ENCODE results near the gene KNSTRN.
A peak's percentile ranks its signal among the peaks of the same experiment; 100 is the strongest.

Gene KNSTRN

GRCh38 chr15:40382580-40383456 is at the start of gene KNSTRN:
KNSTRN (plus strand) TSS chr15:40382721; CDS start chr15:40382836, 115 bp downstream.
- H3K4me3 ChIP-seq (ENCODE audit: low read depth, low read length) = peak within 1 kb of the TSS; percentile 79
- H3K9ac ChIP-seq (ENCODE audit: low read depth, low read length) = peak within 1 kb of the TSS; percentile 84
- H3K4me1 ChIP-seq (ENCODE audit: control insufficient read depth, insufficient read depth, low read length) = peaks cover 5% of the 10 kb centered on the region
- no peaks in the 10 kb centered on the region for H3K27me3 ChIP-seq (ENCODE audit: control insufficient read depth, insufficient read depth, low read length)
- H3K36me3 ChIP-seq (ENCODE audit: control insufficient read depth, insufficient read depth, low read length) = peaks cover 13% of the 10 kb centered on the region
- no peaks in the 10 kb centered on the region for H3K9me3 ChIP-seq (ENCODE audit: control insufficient read depth, insufficient read depth, low read length)

GRCh38 chr15:40333922-40334492 is 48.5 kb upstream of the KNSTRN start:
- H3K27me3 ChIP-seq (ENCODE audit: control insufficient read depth, insufficient read depth, low read length) = peaks cover 3% of the 10 kb centered on the region

GRCh38 chr15:40334541-40334940 is 48.0 kb upstream of the KNSTRN start:
- Histone ChIP-seq H3K27me3 (ENCODE audit: control insufficient read depth, insufficient read depth, low read length) (peaks cover 3% of the 10 kb centered on the region), H3K4me1 (ENCODE audit: control insufficient read depth, insufficient read depth, low read length) (no peaks in the 10 kb centered on the region), H3K36me3 (ENCODE audit: control insufficient read depth, insufficient read depth, low read length) (no peaks in the 10 kb centered on the region), H3K9ac (ENCODE audit: low read depth, low read length) (no peak overlapping the region), H3K4me3 (ENCODE audit: low read depth, low read length) (no peak overlapping the region), H3K9me3 (ENCODE audit: control insufficient read depth, insufficient read depth, low read length) (no peaks in the 10 kb centered on the region)

More at GRCh38 chr15:40333922-40334492, 48.5 kb upstream of the KNSTRN start:
- H3K36me3 ChIP-seq (ENCODE audit: control insufficient read depth, insufficient read depth, low read length) = no peaks in the 10 kb centered on the region
- no peaks in the 10 kb centered on the region for H3K4me1 ChIP-seq (ENCODE audit: control insufficient read depth, insufficient read depth, low read length)
- H3K9ac ChIP-seq (ENCODE audit: low read depth, low read length) = no peak overlapping the region
- no peak overlapping the region for H3K4me3 ChIP-seq (ENCODE audit: low read depth, low read length)
- no peaks in the 10 kb centered on the region for H3K9me3 ChIP-seq (ENCODE audit: control insufficient read depth, insufficient read depth, low read length)

GRCh38 chr15:40334941-40335795 is 47.4 kb upstream of the KNSTRN start:
- Histone ChIP-seq H3K4me3 (ENCODE audit: low read depth, low read length) (no peak overlapping the region), H3K9me3 (ENCODE audit: control insufficient read depth, insufficient read depth, low read length) (no peaks in the 10 kb centered on the region), H3K27me3 (ENCODE audit: control insufficient read depth, insufficient read depth, low read length) (peaks cover 3% of the 10 kb centered on the region), H3K4me1 (ENCODE audit: control insufficient read depth, insufficient read depth, low read length) (peaks cover 4% of the 10 kb centered on the region), H3K9ac (ENCODE audit: low read depth, low read length) (no peak overlapping the region), H3K36me3 (ENCODE audit: control insufficient read depth, insufficient read depth, low read length) (no peaks in the 10 kb centered on the region)

GRCh38 chr15:40335938-40336743 is 46.4 kb upstream of the KNSTRN start:
- Histone ChIP-seq H3K27me3 (ENCODE audit: control insufficient read depth, insufficient read depth, low read length) (peaks cover 3% of the 10 kb centered on the region), H3K9ac (ENCODE audit: low read depth, low read length) (no peak overlapping the region), H3K4me1 (ENCODE audit: control insufficient read depth, insufficient read depth, low read length) (peaks cover 5% of the 10 kb centered on the region), H3K4me3 (ENCODE audit: low read depth, low read length) (no peak overlapping the region), H3K36me3 (ENCODE audit: control insufficient read depth, insufficient read depth, low read length) (no peaks in the 10 kb centered on the region), H3K9me3 (ENCODE audit: control insufficient read depth, insufficient read depth, low read length) (no peaks in the 10 kb centered on the region)

- Histone ChIP-seq H3K4me1 (ENCODE audit: control insufficient read depth, insufficient read depth, low read length) (peaks cover 5% of the 10 kb centered on the region), H3K9ac (ENCODE audit: low read depth, low read length) (no peak overlapping the region), H3K36me3 (ENCODE audit: control insufficient read depth, insufficient read depth, low read length) (no peaks in the 10 kb centered on the region), H3K27me3 (ENCODE audit: control insufficient read depth, insufficient read depth, low read length) (peaks cover 3% of the 10 kb centered on the region), H3K4me3 (ENCODE audit: low read depth, low read length) (no peak overlapping the region), H3K9me3 (ENCODE audit: control insufficient read depth, insufficient read depth, low read length) (no peaks in the 10 kb centered on the region)
Observed at GRCh38 chr15:40336744-40337122, 45.8 kb upstream of the KNSTRN start.

GRCh38 chr15:40337597-40337996 is 44.9 kb upstream of the KNSTRN start:
- peaks cover 3% of the 10 kb centered on the region for H3K27me3 ChIP-seq (ENCODE audit: control insufficient read depth, insufficient read depth, low read length)
- no peak overlapping the region for H3K9ac ChIP-seq (ENCODE audit: low read depth, low read length)
- H3K4me3 ChIP-seq (ENCODE audit: low read depth, low read length) = no peak overlapping the region
- no peaks in the 10 kb centered on the region for H3K9me3 ChIP-seq (ENCODE audit: control insufficient read depth, insufficient read depth, low read length)
- no peaks in the 10 kb centered on the region for H3K36me3 ChIP-seq (ENCODE audit: control insufficient read depth, insufficient read depth, low read length)
- peaks cover 5% of the 10 kb centered on the region for H3K4me1 ChIP-seq (ENCODE audit: control insufficient read depth, insufficient read depth, low read length)

GRCh38 chr15:40338041-40338657 is 44.4 kb upstream of the KNSTRN start:
- no peaks in the 10 kb centered on the region for H3K9me3 ChIP-seq (ENCODE audit: control insufficient read depth, insufficient read depth, low read length)
- no peaks in the 10 kb centered on the region for H3K36me3 ChIP-seq (ENCODE audit: control insufficient read depth, insufficient read depth, low read length)
- H3K9ac ChIP-seq (ENCODE audit: low read depth, low read length) = no peak overlapping the region
- H3K27me3 ChIP-seq (ENCODE audit: control insufficient read depth, insufficient read depth, low read length) = peaks cover 3% of the 10 kb centered on the region
- peaks cover 5% of the 10 kb centered on the region for H3K4me1 ChIP-seq (ENCODE audit: control insufficient read depth, insufficient read depth, low read length)
- no peak overlapping the region for H3K4me3 ChIP-seq (ENCODE audit: low read depth, low read length)

GRCh38 chr15:40338921-40339620 is 43.5 kb upstream of the KNSTRN start:
- Histone ChIP-seq H3K4me1 (ENCODE audit: control insufficient read depth, insufficient read depth, low read length) (peaks cover 5% of the 10 kb centered on the region), H3K4me3 (ENCODE audit: low read depth, low read length) (no peak overlapping the region), H3K9ac (ENCODE audit: low read depth, low read length) (no peak overlapping the region), H3K36me3 (ENCODE audit: control insufficient read depth, insufficient read depth, low read length) (no peaks in the 10 kb centered on the region), H3K27me3 (ENCODE audit: control insufficient read depth, insufficient read depth, low read length) (peaks cover 3% of the 10 kb centered on the region), H3K9me3 (ENCODE audit: control insufficient read depth, insufficient read depth, low read length) (no peaks in the 10 kb centered on the region)

- Histone ChIP-seq H3K9ac (ENCODE audit: low read depth, low read length) (no peak overlapping the region), H3K4me1 (ENCODE audit: control insufficient read depth, insufficient read depth, low read length) (peaks cover 5% of the 10 kb centered on the region), H3K4me3 (ENCODE audit: low read depth, low read length) (no peak overlapping the region), H3K36me3 (ENCODE audit: control insufficient read depth, insufficient read depth, low read length) (no peaks in the 10 kb centered on the region), H3K9me3 (ENCODE audit: control insufficient read depth, insufficient read depth, low read length) (no peaks in the 10 kb centered on the region), H3K27me3 (ENCODE audit: control insufficient read depth, insufficient read depth, low read length) (peaks cover 3% of the 10 kb centered on the region)
Observed at GRCh38 chr15:40339621-40339945, 42.9 kb upstream of the KNSTRN start.
